RWPE2 (cell line): Measurements from ENCODE around the gene PACSIN2.

ENCODE experiments used
- ATAC-seq: fragments of 200-7000 bp; cut with Tn5 transposase; 3 replicates; pipeline ENCODE4 v1.9.1; 2021; ENCODE audit warnings: low read depth
- DNase-seq: peaks from one replicate; pipeline ENCODE4 v3.0.0-alpha.2; 2020; ENCODE audit warnings: low spot score
- H3K27ac ChIP-seq: fragments of 450-650 bp; 2 replicates; pipeline ENCODE4 v1.5.1; 2017; ENCODE audit warnings: mild to moderate bottlenecking; ENCODE audit not compliant: poor library complexity, severe bottlenecking
- H3K27me3 ChIP-seq: fragments of 250-450 bp; sonication (Bioruptor Pico); 2 replicates; pipeline ENCODE4 v1.5.1; 2021; ENCODE audit warnings: mild to moderate bottlenecking, moderate library complexity; ENCODE audit not compliant: insufficient read depth, poor library complexity, severe bottlenecking
- H3K36me3 ChIP-seq: fragments of 250-450 bp; sonication (Bioruptor Pico); 2 replicates; pipeline ENCODE4 v1.5.1; 2020; ENCODE audit warnings: low read depth, mild to moderate bottlenecking, moderate library complexity
- H3K4me1 ChIP-seq: fragments of 250-450 bp; sonication (Bioruptor Pico); 2 replicates; pipeline ENCODE4 v1.5.1; 2021; ENCODE audit warnings: mild to moderate bottlenecking, moderate library complexity; ENCODE audit not compliant: insufficient read depth, poor library complexity, severe bottlenecking
- H3K4me3 ChIP-seq: fragments of 250-450 bp; sonication (Bioruptor Pico); 2 replicates; pipeline ENCODE4 v1.5.1; 2021; ENCODE audit warnings: mild to moderate bottlenecking, moderate library complexity; ENCODE audit not compliant: severe bottlenecking
- H3K9me3 ChIP-seq: fragments of 250-450 bp; sonication (Bioruptor Pico); 2 replicates; pipeline ENCODE4 v1.5.1; 2021; ENCODE audit warnings: mild to moderate bottlenecking, moderate library complexity; ENCODE audit not compliant: severe bottlenecking
- TF ChIP-seq, protein P1 (sequence below): fragments of 450-650 bp; IDR thresholded peaks from one replicate; pipeline ENCODE4 v1.5.1; 2017; ENCODE audit warnings: mild to moderate bottlenecking, moderate library complexity; ENCODE audit not compliant: poor library complexity, severe bottlenecking

The PACSIN2 gene

DNA sequence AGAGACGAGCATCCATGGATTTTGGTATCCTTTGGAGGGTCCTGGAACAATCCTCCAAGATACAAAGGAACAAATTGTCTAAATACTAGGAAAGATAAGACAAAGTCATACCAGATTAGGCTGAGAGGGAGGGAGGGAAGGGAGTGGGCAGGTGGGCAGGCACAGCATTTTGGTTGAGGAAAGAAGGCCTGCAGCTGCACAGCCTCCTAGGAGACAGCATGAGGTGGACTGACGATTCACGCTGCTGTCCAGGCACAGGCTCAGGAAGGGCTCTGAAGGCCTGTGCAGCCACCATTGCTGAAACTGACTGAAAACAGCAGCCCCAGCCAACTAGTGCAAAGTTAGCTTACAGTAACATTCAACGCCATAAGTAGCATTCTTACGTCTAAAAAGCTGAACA, 64.7 kb downstream of the PACSIN2 start:
- no peak for DNase-seq

DNA sequence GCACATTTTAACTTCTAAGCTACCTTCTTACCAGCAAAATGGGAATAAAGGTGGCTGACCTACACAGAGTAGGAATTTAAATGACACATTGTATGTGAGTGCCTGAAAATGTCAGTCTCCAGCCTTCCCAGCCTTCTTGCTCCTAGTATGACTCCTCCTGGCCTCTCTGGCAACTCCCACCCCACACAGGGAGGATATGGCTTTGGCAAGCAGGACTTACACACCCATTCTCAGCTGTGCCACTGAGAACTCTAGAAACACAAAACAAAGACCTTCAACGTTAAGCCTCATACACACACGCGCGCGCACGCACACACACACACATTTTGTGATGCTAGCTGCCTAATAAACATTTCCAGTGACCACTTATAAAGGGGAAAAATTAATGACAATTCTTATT, 65.8 kb downstream of the PACSIN2 start:
- Histone ChIP-seq H3K9me3 (no peaks in the 10 kb centered on the region), H3K4me1 (peaks cover 36% of the 10 kb centered on the region), H3K27me3 (no peaks in the 10 kb centered on the region), H3K27ac (peak overlapping the region; percentile 5), H3K4me3 (no peak overlapping the region), H3K36me3 (no peaks in the 10 kb centered on the region)
- DNase-seq (no peak), ATAC-seq (peak; percentile 82)
- TF ChIP-seq, protein P1, sequence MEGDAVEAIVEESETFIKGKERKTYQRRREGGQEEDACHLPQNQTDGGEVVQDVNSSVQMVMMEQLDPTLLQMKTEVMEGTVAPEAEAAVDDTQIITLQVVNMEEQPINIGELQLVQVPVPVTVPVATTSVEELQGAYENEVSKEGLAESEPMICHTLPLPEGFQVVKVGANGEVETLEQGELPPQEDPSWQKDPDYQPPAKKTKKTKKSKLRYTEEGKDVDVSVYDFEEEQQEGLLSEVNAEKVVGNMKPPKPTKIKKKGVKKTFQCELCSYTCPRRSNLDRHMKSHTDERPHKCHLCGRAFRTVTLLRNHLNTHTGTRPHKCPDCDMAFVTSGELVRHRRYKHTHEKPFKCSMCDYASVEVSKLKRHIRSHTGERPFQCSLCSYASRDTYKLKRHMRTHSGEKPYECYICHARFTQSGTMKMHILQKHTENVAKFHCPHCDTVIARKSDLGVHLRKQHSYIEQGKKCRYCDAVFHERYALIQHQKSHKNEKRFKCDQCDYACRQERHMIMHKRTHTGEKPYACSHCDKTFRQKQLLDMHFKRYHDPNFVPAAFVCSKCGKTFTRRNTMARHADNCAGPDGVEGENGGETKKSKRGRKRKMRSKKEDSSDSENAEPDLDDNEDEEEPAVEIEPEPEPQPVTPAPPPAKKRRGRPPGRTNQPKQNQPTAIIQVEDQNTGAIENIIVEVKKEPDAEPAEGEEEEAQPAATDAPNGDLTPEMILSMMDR, result no peak

More for the DNA sequence above, 64.7 kb downstream of the PACSIN2 start:
- peaks cover 36% of the 10 kb centered on the region for H3K4me1 ChIP-seq
- H3K27me3 ChIP-seq, result no peaks in the 10 kb centered on the region
- no peak overlapping the region for H3K4me3 ChIP-seq
- H3K9me3 ChIP-seq, result no peaks in the 10 kb centered on the region
- no peaks in the 10 kb centered on the region for H3K36me3 ChIP-seq
- no peak overlapping the region for H3K27ac ChIP-seq
- no peak for ATAC-seq
- TF ChIP-seq, protein P1, result no peak

DNA sequence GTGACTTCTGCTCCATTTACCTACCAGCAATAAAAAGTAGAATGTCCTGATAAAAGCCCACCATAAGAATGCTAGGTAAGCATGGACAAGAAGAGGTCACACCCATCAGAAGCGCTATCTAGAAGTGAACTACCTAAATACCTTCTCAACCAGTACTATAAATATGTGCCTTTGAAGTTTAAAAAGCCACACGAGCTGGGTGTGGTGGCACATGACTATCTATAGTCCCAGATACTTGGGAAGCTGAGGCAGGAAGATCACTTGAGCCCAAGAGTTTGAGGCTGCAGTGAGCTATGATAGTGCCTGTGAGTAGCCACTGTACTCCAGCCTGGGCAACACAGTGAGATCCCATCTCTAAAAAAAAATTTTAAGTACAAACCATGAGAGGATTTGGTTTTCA, 66.7 kb downstream of the PACSIN2 start:
- H3K27ac ChIP-seq, result no peak overlapping the region

DNA sequence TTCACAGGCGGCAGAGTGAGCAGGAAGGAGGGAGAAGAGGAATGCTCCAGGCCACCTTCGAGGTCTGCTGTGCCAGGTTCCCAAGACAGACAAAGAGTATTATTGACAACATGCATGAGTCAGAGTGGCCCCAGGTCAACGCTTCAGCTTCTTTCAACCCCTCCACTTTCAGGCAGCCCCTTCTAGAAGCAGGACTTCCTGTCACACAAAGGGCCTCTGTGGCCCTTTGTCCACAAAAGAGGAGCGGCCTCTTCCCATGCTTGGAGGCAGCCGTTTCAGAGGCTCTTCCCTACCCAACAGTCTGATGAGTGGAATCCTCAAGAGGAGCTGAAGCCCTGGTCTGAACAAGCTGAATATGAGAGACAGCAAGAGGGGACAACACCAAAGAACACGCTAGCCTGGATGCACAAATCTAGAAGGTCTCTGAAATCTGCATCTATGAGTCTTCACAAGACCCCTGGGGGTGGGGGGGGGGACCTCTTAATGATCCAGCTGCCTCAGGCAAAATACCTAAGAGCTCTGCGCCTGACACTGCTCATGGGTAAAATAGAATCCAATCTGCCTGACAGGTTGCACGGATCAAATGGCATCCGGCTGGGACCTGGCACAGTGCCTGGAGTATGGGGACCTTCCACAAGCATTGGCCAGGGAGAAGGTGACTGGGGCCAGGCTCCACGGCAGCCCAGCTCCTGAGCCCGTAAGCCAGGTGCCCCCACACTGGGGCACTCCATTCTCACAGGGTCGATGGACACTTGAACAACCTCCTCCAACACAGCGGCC, 67.5 kb downstream of the PACSIN2 start:
- H3K9me3 ChIP-seq, result no peaks in the 10 kb centered on the region
- no peaks in the 10 kb centered on the region for H3K27me3 ChIP-seq
- H3K4me3 ChIP-seq, result no peak overlapping the region
- H3K4me1 ChIP-seq, result peaks cover 36% of the 10 kb centered on the region
- 0 out of 2 replicates have a peak, but pooled peaks cover 3% of the 10 kb centered on the region for H3K36me3 ChIP-seq
- DNase-seq, result no peak
- TF ChIP-seq, protein P1, result no peak
- H3K27ac ChIP-seq, result peak overlapping the region; percentile 44
- peak; percentile 65 for ATAC-seq

More for the DNA sequence above, 66.7 kb downstream of the PACSIN2 start:
- TF ChIP-seq, protein P1, result no peak
- DNase-seq (no peak), ATAC-seq (no peak)
- Histone ChIP-seq H3K9me3 (no peaks in the 10 kb centered on the region), H3K4me1 (peaks cover 36% of the 10 kb centered on the region), H3K36me3 (0 out of 2 replicates have a peak, but pooled peaks cover 3% of the 10 kb centered on the region), H3K4me3 (no peak overlapping the region), H3K27me3 (no peaks in the 10 kb centered on the region)
